Keratinocyte (primary cell): ENCODE results near the gene TOX4. TPM values are rescaled to one million over a fixed set of nuclear protein-coding genes. Genes with fewer than 3 reads are reported as not detected.
A peak's percentile ranks its signal among the peaks of the same experiment; 100 is the strongest.

Experiments used
- DNase-seq: peaks from one replicate; pipeline ENCODE4 v3.0.0-alpha.2; 2011; ENCODE audit warnings: low read depth, missing footprints, low spot score
- FAIRE-seq: peaks from 2 replicates; lab custom pipeline; 2011; peaks lifted over from hg19 to GRCh38; lab: Jason Lieb, UNC
- H2AFZ ChIP-seq: 2 replicates; pipeline ENCODE4 v1.6.0; 2012; ENCODE audit warnings: low read length, control low read depth, inconsistent platforms; ENCODE audit not compliant: control insufficient read depth
- H3K27ac ChIP-seq: 2 replicates; pipeline ENCODE4 v1.5.1; 2011; ENCODE audit warnings: low read length; ENCODE audit not compliant: control insufficient read depth, insufficient read depth
- H3K27me3 ChIP-seq: 3 replicates; pipeline ENCODE4 v1.6.0; 2011; ENCODE audit warnings: low read length; ENCODE audit not compliant: control insufficient read depth, insufficient read depth; ENCODE audit errors: extremely low read depth
- H3K36me3 ChIP-seq, 2 experiments: 2 replicates in 1 of 2; 3 replicates in 1 of 2; pipeline ENCODE4 v1.5.1; 2011; ENCODE audit warnings: low read length in 2 of 2, mild to moderate bottlenecking in 1 of 2; ENCODE audit not compliant: control insufficient read depth in 2 of 2, insufficient read depth in 2 of 2; ENCODE audit errors: extremely low read depth in 1 of 2
- H3K4me1 ChIP-seq: 3 replicates; pipeline ENCODE4 v1.5.1; 2011; ENCODE audit warnings: low read length; ENCODE audit not compliant: control insufficient read depth, insufficient read depth; ENCODE audit errors: extremely low read depth
- H3K4me2 ChIP-seq: 3 replicates; pipeline ENCODE4 v1.6.0; 2011; ENCODE audit warnings: low read depth, low read length; ENCODE audit not compliant: control insufficient read depth, insufficient read depth; ENCODE audit errors: extremely low read depth
- H3K4me3 ChIP-seq, 3 experiments: fragments of 200-600 bp in 1 of 3; sonication (generic) in 1 of 3; 2 replicates in 2 of 3; 3 replicates in 1 of 3; pipeline ENCODE4 v1.5.1; 2011 to 2016; ENCODE audit warnings: low read length in 3 of 3, mild to moderate bottlenecking in 3 of 3, control low read depth in 2 of 3, inconsistent platforms in 1 of 3, low read depth in 1 of 3, mixed read lengths in 1 of 3, mixed run types in 1 of 3, moderate library complexity in 1 of 3; ENCODE audit not compliant: control insufficient read depth in 2 of 3, insufficient read depth in 2 of 3; ENCODE audit errors: extremely low read depth in 1 of 3
- H3K79me2 ChIP-seq: 2 replicates; pipeline ENCODE4 v1.6.0; 2012; ENCODE audit warnings: low read length; ENCODE audit not compliant: control insufficient read depth, insufficient read depth
- H3K9ac ChIP-seq: 3 replicates; pipeline ENCODE4 v1.6.0; 2011; ENCODE audit warnings: low read length; ENCODE audit not compliant: control insufficient read depth, insufficient read depth; ENCODE audit errors: extremely low read depth
- H3K9me1 ChIP-seq: 3 replicates; pipeline ENCODE4 v1.6.0; 2011; ENCODE audit warnings: low read length; ENCODE audit not compliant: control insufficient read depth, insufficient read depth; ENCODE audit errors: extremely low read depth
- H3K9me3 ChIP-seq: 2 replicates; pipeline ENCODE4 v1.5.1; 2012; ENCODE audit warnings: low read depth, low read length; ENCODE audit not compliant: control insufficient read depth
- H4K20me1 ChIP-seq: 3 replicates; pipeline ENCODE4 v1.6.0; 2011; ENCODE audit warnings: low read length; ENCODE audit not compliant: control insufficient read depth, insufficient read depth; ENCODE audit errors: extremely low read depth
- EZH2 ChIP-seq: IDR thresholded peaks from one replicate; pipeline ENCODE4 v1.6.1; 2012; ENCODE audit warnings: inconsistent platforms, mild to moderate bottlenecking, low read length, moderate library complexity
- dilution Hi-C: fragments of 300-500 bp; cut with MboI; formaldehyde crosslinking; loops from one replicate; pipeline ENCODE4 v1.7.0; 2020; ENCODE audit warnings: low sequenced_read_pairs; ENCODE audit not compliant: extremely low pct_ligation_motif_present
- polyA plus RNA-seq, 5 experiments: library from polyadenylated mRNA; depleted of rRNA in 3 of 5; stranded (reverse) in 3 of 5; stranded (forward) in 1 of 5; unstranded in 1 of 5; fragments of >200 nt; gene quantifications; 1 replicate in 1 of 5; 2 replicates in 3 of 5; 3 replicates in 1 of 5; pipeline versions ENCODE4 v1.2.1 to v1.2.3, GENCODE V29; 2011 to 2012; ENCODE audit warnings: missing spikeins in 2 of 5, low read depth in 1 of 5, low replicate concordance in 1 of 5
- TF ChIP-seq, protein P1 (sequence below), 3 experiments: IDR thresholded peaks in 1 of 3; conservative IDR thresholded peaks in 1 of 3; optimal IDR thresholded peaks in 1 of 3; 2 replicates in 2 of 3; 3 replicates in 1 of 3; pipeline versions ENCODE3 to v1.5.1; 2011; ENCODE audit warnings: low read length in 3 of 3, mild to moderate bottlenecking in 3 of 3, moderate library complexity in 2 of 3, control low read depth in 1 of 3, inconsistent platforms in 1 of 3; ENCODE audit not compliant: insufficient read depth in 2 of 3; ENCODE audit errors: extremely low read depth in 1 of 3

TOX4 gene
- polyA plus RNA-seq, 1 donor (not counting 4 experiments of a cell fraction or from before 2014, with no cell fraction given), result 85.4 TPM

DNA sequence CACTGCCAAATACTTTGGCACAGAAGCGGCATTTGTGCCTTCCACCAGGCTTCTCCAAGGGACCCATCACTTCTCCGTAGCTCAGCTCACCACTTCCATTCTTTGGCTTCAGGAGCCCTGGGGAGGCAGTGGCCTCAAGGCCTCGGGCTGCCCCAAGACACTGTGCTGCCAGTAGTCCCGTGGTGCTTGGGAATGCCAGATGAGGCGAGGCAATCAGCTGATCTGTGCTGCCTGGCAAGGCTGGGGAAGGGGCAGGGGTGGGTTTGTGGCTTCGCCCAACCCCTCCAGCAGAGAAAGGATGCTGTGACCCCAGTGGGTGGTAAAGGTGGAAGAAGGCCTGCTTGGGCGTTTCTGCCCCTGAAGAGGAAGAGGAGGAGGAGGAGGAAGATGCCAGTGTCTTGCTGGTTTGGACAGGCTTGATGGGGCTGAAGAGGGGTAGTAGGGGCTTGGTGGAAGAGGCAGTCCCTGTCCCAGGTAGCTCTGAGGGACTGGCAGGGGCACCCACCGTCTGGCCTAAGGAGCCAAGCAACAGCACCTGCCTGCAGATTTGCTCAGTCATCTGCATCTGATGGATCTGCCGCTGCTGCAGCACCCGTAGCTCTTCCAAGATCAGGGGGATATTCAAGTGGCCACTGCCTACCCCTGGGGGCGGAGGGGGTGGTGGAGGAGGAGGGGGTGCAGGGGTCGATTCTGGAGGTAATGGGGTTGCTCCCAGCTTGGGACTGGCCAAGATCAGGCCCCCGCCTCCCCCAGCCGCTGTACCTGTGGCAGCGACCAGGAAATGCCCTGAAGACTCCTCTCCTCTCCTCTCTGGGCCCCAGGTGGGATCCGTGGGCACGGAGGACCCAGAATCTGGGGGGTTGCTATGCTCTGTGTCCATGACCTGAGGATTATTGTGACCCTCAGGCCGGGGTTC lies 47.8 kb downstream of the TOX4 start:
- no peak overlapping the region for H3K4me3 ChIP-seq

DNA sequence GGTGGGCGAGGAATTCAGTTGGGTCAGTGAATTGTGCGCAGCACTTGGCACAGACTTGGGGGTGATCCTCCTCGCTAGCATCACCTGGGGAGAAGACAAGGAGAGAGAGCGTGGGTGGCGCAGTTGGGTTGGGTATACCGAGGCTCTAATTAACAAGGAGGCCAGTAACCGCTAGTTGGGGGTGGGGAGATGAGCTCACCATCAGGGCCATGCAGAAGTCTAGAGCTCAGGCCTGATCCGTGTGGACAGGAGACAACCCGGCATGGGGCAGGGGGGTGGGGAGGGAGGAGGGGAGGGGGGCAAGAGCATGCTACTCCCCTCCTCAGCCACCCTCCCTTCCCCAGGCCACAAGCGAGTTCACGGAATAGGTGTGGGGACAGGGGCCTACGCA lies 48.6 kb downstream of the TOX4 start:
- DNase-seq (no peak), FAIRE-seq (no peak)
- H3K4me3 ChIP-seq, result peak overlapping the region in 2 of 3 experiments; percentile 43 to 67
- H3K9me1 ChIP-seq, result no peaks in the 10 kb centered on the region
- peaks cover 3% of the 10 kb centered on the region for H3K27me3 ChIP-seq
- peaks cover 2% of the 10 kb centered on the region for H3K4me1 ChIP-seq
- H3K9ac ChIP-seq, result no peak overlapping the region
- no peaks in the 10 kb centered on the region for H3K36me3 ChIP-seq
- TF ChIP-seq EZH2, result no peak
- TF ChIP-seq, protein P1, sequence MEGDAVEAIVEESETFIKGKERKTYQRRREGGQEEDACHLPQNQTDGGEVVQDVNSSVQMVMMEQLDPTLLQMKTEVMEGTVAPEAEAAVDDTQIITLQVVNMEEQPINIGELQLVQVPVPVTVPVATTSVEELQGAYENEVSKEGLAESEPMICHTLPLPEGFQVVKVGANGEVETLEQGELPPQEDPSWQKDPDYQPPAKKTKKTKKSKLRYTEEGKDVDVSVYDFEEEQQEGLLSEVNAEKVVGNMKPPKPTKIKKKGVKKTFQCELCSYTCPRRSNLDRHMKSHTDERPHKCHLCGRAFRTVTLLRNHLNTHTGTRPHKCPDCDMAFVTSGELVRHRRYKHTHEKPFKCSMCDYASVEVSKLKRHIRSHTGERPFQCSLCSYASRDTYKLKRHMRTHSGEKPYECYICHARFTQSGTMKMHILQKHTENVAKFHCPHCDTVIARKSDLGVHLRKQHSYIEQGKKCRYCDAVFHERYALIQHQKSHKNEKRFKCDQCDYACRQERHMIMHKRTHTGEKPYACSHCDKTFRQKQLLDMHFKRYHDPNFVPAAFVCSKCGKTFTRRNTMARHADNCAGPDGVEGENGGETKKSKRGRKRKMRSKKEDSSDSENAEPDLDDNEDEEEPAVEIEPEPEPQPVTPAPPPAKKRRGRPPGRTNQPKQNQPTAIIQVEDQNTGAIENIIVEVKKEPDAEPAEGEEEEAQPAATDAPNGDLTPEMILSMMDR (optimal IDR thresholded peaks at IDR 0.05 in 1 of 3, IDR thresholded peaks at IDR 0.05 in 1 of 3, conservative IDR thresholded peaks at IDR 0.05 in 1 of 3; ENCODE audit: extremely low read depth in 1 of 3, insufficient read depth in 2 of 3, low read length in 3 of 3), result no peak
- H3K79me2 ChIP-seq, result no peaks in the 10 kb centered on the region
- H2AFZ ChIP-seq, result no peak overlapping the region
- peak overlapping the region; percentile 51 for H3K4me2 ChIP-seq
- dilution Hi-C loops, result no loop called here
- H4K20me1 ChIP-seq, result no peaks in the 10 kb centered on the region
- H3K27ac ChIP-seq, result no peak overlapping the region
- no peaks in the 10 kb centered on the region for H3K9me3 ChIP-seq

More for the DNA sequence above, 47.8 kb downstream of the TOX4 start:
- FAIRE-seq (no peak), DNase-seq (no peak)
- Histone ChIP-seq H3K27me3 (peaks cover 3% of the 10 kb centered on the region), H3K9ac (no peak overlapping the region), H4K20me1 (no peaks in the 10 kb centered on the region), H2AFZ (no peak overlapping the region), H3K4me1 (no peaks in the 10 kb centered on the region), H3K36me3 (no peaks in the 10 kb centered on the region), H3K9me3 (no peaks in the 10 kb centered on the region), H3K79me2 (no peaks in the 10 kb centered on the region), H3K4me2 (no peak overlapping the region), H3K27ac (no peak overlapping the region), H3K9me1 (no peaks in the 10 kb centered on the region)
- TF ChIP-seq, protein P1 (optimal IDR thresholded peaks at IDR 0.05 in 1 of 3, IDR thresholded peaks at IDR 0.05 in 1 of 3, conservative IDR thresholded peaks at IDR 0.05 in 1 of 3; ENCODE audit: extremely low read depth in 1 of 3, insufficient read depth in 2 of 3, low read length in 3 of 3), result no peak
- TF ChIP-seq EZH2, result no peak
- dilution Hi-C loops, result no loop called here
